ENCODE measurements around the gene OR9Q1. TPM values are rescaled to one million over a fixed set of nuclear protein-coding genes. Genes with fewer than 3 reads are reported as not detected.
A peak's percentile ranks its signal among the peaks of the same experiment; 100 is the strongest.

Gene OR9Q1
- total and polyA plus RNA-seq, 2 of the 4 experiments (the other 2 are of a cell fraction): not detected

GRCh38 chr11:58125469-58125868, 101.8 kb downstream of the OR9Q1 start, which contains the start of gene OR9I1:
TSS of gene OR9I1 (minus strand) at chr11:58125530. CDS start at chr11:58119444, 6,086 bp downstream.
- H3K18ac ChIP-seq (ENCODE audit: low read depth, low read length): no peak within 1 kb of the TSS
- intact Hi-C loops (cut with micrococcal nuclease) (loop anchor here (10.0 kb wide), 1 partner anchor 389 kb away; no protein-coding TSS in a partner anchor), in situ Hi-C loops (cut with MboI; ENCODE audit: low sequenced_read_pairs) (no loop called here), dilution Hi-C loops (cut with HindIII; ENCODE audit: low sequenced_read_pairs, unreplicated experiment) (no loop called here)
- no peak within 1 kb of the TSS for H4K5ac ChIP-seq (ENCODE audit: low read depth, low read length)
- H3K4me1 ChIP-seq (ENCODE audit: control insufficient read depth, insufficient read depth, low read length): peaks cover 2% of the 10 kb centered on the region
- no peak within 1 kb of the TSS for H3K4me2 ChIP-seq (ENCODE audit: low read depth, low read length)
- TF ChIP-seq RCOR1 (IDR thresholded peaks at IDR 0.05; ENCODE audit: insufficient replicate concordance, low read length) (no peak), FOS (IDR thresholded peaks at IDR 0.05; ENCODE audit: low read depth, low read length) (no peak), MAFK (IDR thresholded peaks at IDR 0.05; ENCODE audit: low read depth, low read length) (no peak), CTCF (conservative IDR thresholded peaks at IDR 0.05; ENCODE audit: low read depth, low read length) (no peak), MAZ (IDR thresholded peaks at IDR 0.05; ENCODE audit: borderline replicate concordance, low read depth, low read length) (no peak), NFE2L2 (IDR thresholded peaks at IDR 0.05; ENCODE audit: low read depth, low read length) (no peak), POLR2A (IDR thresholded peaks at IDR 0.05; ENCODE audit: low read depth, low read length) (no peak), MXI1 (IDR thresholded peaks at IDR 0.05; ENCODE audit: borderline replicate concordance, low read depth, low read length) (no peak), ELK1 (IDR thresholded peaks at IDR 0.05; ENCODE audit: borderline replicate concordance, low read depth, low read length) (no peak), RAD21 (IDR thresholded peaks at IDR 0.05; ENCODE audit: low read length) (no peak), RFX5 (IDR thresholded peaks at IDR 0.05; ENCODE audit: low read depth, low read length) (no peak), CEBPB (IDR thresholded peaks at IDR 0.05; ENCODE audit: low read depth, low read length) (no peak), BHLHE40 (IDR thresholded peaks at IDR 0.05; ENCODE audit: low read depth, low read length) (no peak), SMC3 (IDR thresholded peaks at IDR 0.05; ENCODE audit: low read depth, low read length) (no peak), CHD1 (IDR thresholded peaks at IDR 0.05; ENCODE audit: low read depth, low read length) (no peak)
- TF ChIP-seq, protein P1, sequence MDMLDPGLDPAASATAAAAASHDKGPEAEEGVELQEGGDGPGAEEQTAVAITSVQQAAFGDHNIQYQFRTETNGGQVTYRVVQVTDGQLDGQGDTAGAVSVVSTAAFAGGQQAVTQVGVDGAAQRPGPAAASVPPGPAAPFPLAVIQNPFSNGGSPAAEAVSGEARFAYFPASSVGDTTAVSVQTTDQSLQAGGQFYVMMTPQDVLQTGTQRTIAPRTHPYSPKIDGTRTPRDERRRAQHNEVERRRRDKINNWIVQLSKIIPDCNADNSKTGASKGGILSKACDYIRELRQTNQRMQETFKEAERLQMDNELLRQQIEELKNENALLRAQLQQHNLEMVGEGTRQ (IDR thresholded peaks at IDR 0.05; ENCODE audit: low read depth, low read length): no peak
- no TSS peak for BruUV-seq (replicated peaks)
- H2AK5ac ChIP-seq (ENCODE audit: low read depth, low read length): no peak within 1 kb of the TSS
- no peak within 1 kb of the TSS for H2BK5ac ChIP-seq (ENCODE audit: low read depth, low read length, poor library complexity, severe bottlenecking)
- H2BK120ac ChIP-seq (ENCODE audit: low read depth, low read length): no peak within 1 kb of the TSS
- no peaks in the 10 kb centered on the region for H4K20me1 ChIP-seq (ENCODE audit: insufficient read depth, low read length)
- H3K4ac ChIP-seq (ENCODE audit: low read depth, low read length): no peak within 1 kb of the TSS
- no peaks in the 10 kb centered on the region for H3K79me1 ChIP-seq (ENCODE audit: low read depth in 1 of 2, low read length in 2 of 2)
- no peak within 1 kb of the TSS for H3K56ac ChIP-seq (ENCODE audit: extremely low read depth, insufficient read depth, low read length)
- no CpG with 5 or more reads among the region's 4 CpGs for WGBS, 2 experiments (ENCODE audit: extremely low coverage in 2 of 2, insufficient read length in 1 of 2)
- H3K27me3 ChIP-seq (ENCODE audit: control insufficient read depth, insufficient read depth, low read length): no peaks in the 10 kb centered on the region; the same call in 1 of the 2 replicates
- DNase-seq (peak; percentile 4), ATAC-seq (ENCODE audit: low read depth) (no peak)
- no peak within 1 kb of the TSS for H2AFZ ChIP-seq (replicated peaks; ENCODE audit: low read length, poor library complexity)
- no peak within 1 kb of the TSS for H3K4me3 ChIP-seq (ENCODE audit: insufficient read depth, low read depth, low read length)
- H4K8ac ChIP-seq (ENCODE audit: low read depth in 2 of 2, low read length in 2 of 2): no peak within 1 kb of the TSS
- H3K36me3 ChIP-seq (ENCODE audit: control insufficient read depth, insufficient read depth, low read length): no peaks in the 10 kb centered on the region
- no peak within 1 kb of the TSS for H3K9ac ChIP-seq (ENCODE audit: low read depth, low read length)
- no peaks in the 10 kb centered on the region for H3K9me1 ChIP-seq (ENCODE audit: insufficient read depth, low read length)
- H3K9me3 ChIP-seq (ENCODE audit: control insufficient read depth, insufficient read depth, low read length): no peaks in the 10 kb centered on the region
- ChIA-PET POLR2A (ENCODE audit: unreplicated experiment) (no interaction called here), CTCF (interaction anchor here (0.6 kb wide), 1 partner anchor 257 kb away, joined by 6 read pairs; no protein-coding TSS in a partner anchor)
- H4K91ac ChIP-seq (ENCODE audit: insufficient read depth, low read depth, low read length): no peak within 1 kb of the TSS
- H3K14ac ChIP-seq (replicated peaks; ENCODE audit: low read depth, low read length): no peak within 1 kb of the TSS
- H3K27ac ChIP-seq (ENCODE audit: insufficient read depth, low read length): no peak within 1 kb of the TSS
- H3K23ac ChIP-seq (ENCODE audit: low read depth, low read length): no peak within 1 kb of the TSS
- no peak within 1 kb of the TSS for H2BK20ac ChIP-seq (ENCODE audit: low read depth, low read length)
- H2AK9ac ChIP-seq (replicated peaks; ENCODE audit: low read depth, low read length, poor library complexity): no peak within 1 kb of the TSS
- no peak within 1 kb of the TSS for H2BK15ac ChIP-seq (ENCODE audit: low read depth, low read length)
